CD4-positive, alpha-beta T cell (primary cell): ENCODE measurements around the gene PHF3. TPM values are rescaled to one million over a fixed set of nuclear protein-coding genes. Genes with fewer than 3 reads are reported as not detected.

Experiments used
- ATAC-seq: fragments of 200-7000 bp; cut with Tn5 transposase; one replicate; pipeline ENCODE4 v1.10.0; 2022; ENCODE audit warnings: mild to moderate bottlenecking; ENCODE audit not compliant: poor library complexity
- CTCF ChIA-PET: fragments of 350-600 bp; sonication (Branson Sonifier 250); formaldehyde crosslinking; loops from one replicate; lab custom pipeline; 2021; ENCODE audit warnings: antibody characterized with exemption, inconsistent platforms; lab: Charles Lee
- POLR2A ChIA-PET: fragments of 350-600 bp; sonication (Branson Sonifier 250); formaldehyde crosslinking; loops from one replicate; lab custom pipeline; 2021; ENCODE audit warnings: antibody characterized with exemption, inconsistent platforms; lab: Charles Lee
- DNase-seq, 14 experiments: peaks; one replicate each; pipeline ENCODE4 v3.0.0-alpha.2; 2013 to 2020; ENCODE audit warnings: mixed read lengths in 2 of 14
- H3K27ac ChIP-seq, 2 donors: one replicate each; pipeline versions ENCODE4 v1.5.1 to v1.7.0; 2013; ENCODE audit warnings: low read length in 2 of 2, low read depth in 1 of 2, mild to moderate bottlenecking in 1 of 2
- H3K27me3 ChIP-seq, 2 experiments: 1 replicate in 1 of 2; 2 replicates in 1 of 2; pipeline versions ENCODE4 v1.6.1 to v1.7.0; 2013; ENCODE audit warnings: low read length in 2 of 2, control low read depth in 1 of 2, mild to moderate bottlenecking in 1 of 2, moderate library complexity in 1 of 2; ENCODE audit not compliant: insufficient read depth in 2 of 2, control insufficient read depth in 1 of 2
- H3K36me3 ChIP-seq: one replicate; pipeline ENCODE4 v1.6.1; 2013; ENCODE audit warnings: low read length, control low read depth; ENCODE audit not compliant: insufficient read depth
- H3K4me1 ChIP-seq: one replicate; pipeline ENCODE4 v1.6.1; 2013; ENCODE audit warnings: low read length, control low read depth; ENCODE audit not compliant: insufficient read depth
- H3K4me3 ChIP-seq: one replicate; pipeline ENCODE4 v1.5.1; 2013; ENCODE audit warnings: mild to moderate bottlenecking, low read length, moderate library complexity
- H3K9me3 ChIP-seq, 2 experiments: 1 replicate in 1 of 2; 2 replicates in 1 of 2; pipeline versions ENCODE4 v1.6.1 to v1.7.0; 2013; ENCODE audit warnings: low read length in 2 of 2, mild to moderate bottlenecking in 2 of 2, control low read depth in 1 of 2, moderate library complexity in 1 of 2; ENCODE audit not compliant: control insufficient read depth in 1 of 2, insufficient read depth in 1 of 2
- H3K27ac Mint-ChIP-seq: one replicate; pipeline ENCODE4 v1.8.0; 2020; ENCODE audit warnings: mixed read lengths
- H3K27me3 Mint-ChIP-seq: one replicate; pipeline ENCODE4 v1.8.0; 2021; ENCODE audit warnings: mixed read lengths
- H3K36me3 Mint-ChIP-seq: one replicate; pipeline ENCODE4 v1.8.0; 2021; ENCODE audit warnings: low read depth, mixed read lengths
- H3K4me1 Mint-ChIP-seq: one replicate; pipeline ENCODE4 v1.8.0; 2021; ENCODE audit warnings: low read depth, mixed read lengths
- H3K4me3 Mint-ChIP-seq: one replicate; pipeline ENCODE4 v1.8.0; 2020; ENCODE audit warnings: mild to moderate bottlenecking, mixed read lengths
- H3K9me3 Mint-ChIP-seq: one replicate; pipeline ENCODE4 v1.8.0; 2020; ENCODE audit warnings: mixed read lengths
- intact Hi-C, 2 experiments: fragments of 100-400 bp; cut with DNase I in 1 of 2; cut with micrococcal nuclease in 1 of 2; formaldehyde crosslinking; loops; one replicate each; pipeline versions ENCODE4 v1.15.1 to v1.9.0; 2023 to 2025; cut with DNase I, micrococcal nuclease
- total RNA-seq, 174 experiments: library from RNA in 2 of 174; stranded (reverse) in 2 of 174; gene quantifications; one replicate each; pipeline ENCODE4 v1.2.3 and lab custom pipeline; 2021 to 2026
- TF ChIP-seq, protein P1 (sequence below): fragments of 200-600 bp; IDR thresholded peaks from one replicate; pipeline ENCODE4 v1.8.0; 2022; ENCODE audit warnings: antibody characterized with exemption, mild to moderate bottlenecking

Gene PHF3
- total RNA-seq, 2 experiments from 2014 or later, result 125 to 136 TPM

DNA sequence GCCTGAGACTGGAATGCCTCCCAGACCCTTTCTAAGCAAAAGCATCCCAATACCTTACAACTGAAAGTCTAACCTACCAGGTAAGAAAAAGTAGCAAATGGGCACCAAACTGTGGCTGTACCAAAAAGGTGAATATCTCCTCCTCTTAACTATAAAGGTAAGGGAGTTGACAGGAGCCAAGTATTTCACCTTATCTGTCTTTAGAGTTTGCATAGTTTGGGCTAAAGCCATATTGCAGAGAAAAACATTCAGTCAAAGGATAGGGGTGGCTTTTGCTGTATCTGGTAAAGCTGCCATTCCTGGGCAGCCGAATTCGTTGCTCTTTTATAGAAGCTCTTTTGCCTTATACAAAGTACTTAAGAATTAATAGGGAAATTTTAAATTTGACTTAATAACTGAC, 38.1 kb downstream of the PHF3 start:
- ChIA-PET CTCF (no interaction called here), POLR2A (no interaction called here)
- TF ChIP-seq, protein P1, sequence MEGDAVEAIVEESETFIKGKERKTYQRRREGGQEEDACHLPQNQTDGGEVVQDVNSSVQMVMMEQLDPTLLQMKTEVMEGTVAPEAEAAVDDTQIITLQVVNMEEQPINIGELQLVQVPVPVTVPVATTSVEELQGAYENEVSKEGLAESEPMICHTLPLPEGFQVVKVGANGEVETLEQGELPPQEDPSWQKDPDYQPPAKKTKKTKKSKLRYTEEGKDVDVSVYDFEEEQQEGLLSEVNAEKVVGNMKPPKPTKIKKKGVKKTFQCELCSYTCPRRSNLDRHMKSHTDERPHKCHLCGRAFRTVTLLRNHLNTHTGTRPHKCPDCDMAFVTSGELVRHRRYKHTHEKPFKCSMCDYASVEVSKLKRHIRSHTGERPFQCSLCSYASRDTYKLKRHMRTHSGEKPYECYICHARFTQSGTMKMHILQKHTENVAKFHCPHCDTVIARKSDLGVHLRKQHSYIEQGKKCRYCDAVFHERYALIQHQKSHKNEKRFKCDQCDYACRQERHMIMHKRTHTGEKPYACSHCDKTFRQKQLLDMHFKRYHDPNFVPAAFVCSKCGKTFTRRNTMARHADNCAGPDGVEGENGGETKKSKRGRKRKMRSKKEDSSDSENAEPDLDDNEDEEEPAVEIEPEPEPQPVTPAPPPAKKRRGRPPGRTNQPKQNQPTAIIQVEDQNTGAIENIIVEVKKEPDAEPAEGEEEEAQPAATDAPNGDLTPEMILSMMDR, result no peak
- Histone ChIP-seq H3K4me3 (no peak overlapping the region), H3K36me3 (peaks cover 7% of the 10 kb centered on the region), H3K27ac (no peak overlapping the region), H3K9me3 (no peaks in the 10 kb centered on the region), H3K27me3 (no peaks in the 10 kb centered on the region), H3K4me1 (no peaks in the 10 kb centered on the region)
- intact Hi-C loops, result loop anchor here in 1 of 2 experiments (2.0 kb wide), 1 partner anchor 13 kb away; no protein-coding TSS in a partner anchor
- no peak overlapping the region for H3K4me3 Mint-ChIP-seq
- no peaks in the 10 kb centered on the region for H3K9me3 Mint-ChIP-seq
- DNase-seq (no peak), ATAC-seq (no peak)
- H3K27ac Mint-ChIP-seq, result no peak overlapping the region
- peaks cover 47% of the 10 kb centered on the region for H3K36me3 Mint-ChIP-seq
- H3K27me3 Mint-ChIP-seq, result no peaks in the 10 kb centered on the region
- peaks cover 41% of the 10 kb centered on the region for H3K4me1 Mint-ChIP-seq

DNA sequence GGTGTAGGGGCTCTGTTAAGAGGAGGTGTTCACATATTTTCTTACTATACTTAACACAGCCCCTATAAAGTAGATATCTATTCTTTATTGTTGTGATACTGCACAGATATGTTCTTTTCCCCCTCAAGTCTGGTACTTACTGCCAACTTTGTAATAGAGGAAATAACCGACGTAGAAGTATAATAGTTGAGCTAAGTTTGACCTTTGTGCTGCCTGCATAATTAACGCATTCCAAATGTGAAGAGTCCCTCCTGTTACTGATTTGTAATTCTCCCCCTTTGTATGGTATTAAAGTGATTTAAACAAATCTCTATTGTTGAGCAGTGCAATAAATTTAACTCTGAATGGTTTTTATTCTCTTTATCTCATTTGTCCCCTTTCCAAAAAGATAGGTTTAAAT, 39.0 kb downstream of the PHF3 start:
- H3K36me3 Mint-ChIP-seq, result peaks cover 50% of the 10 kb centered on the region
- H3K27ac Mint-ChIP-seq, result no peak overlapping the region
- H3K4me1 ChIP-seq, result no peaks in the 10 kb centered on the region
- POLR2A ChIA-PET, result no interaction called here
- H3K4me1 Mint-ChIP-seq, result peaks cover 41% of the 10 kb centered on the region
- intact Hi-C loops, result loop anchor here (2.0 to 5.0 kb wide), 2 partner anchors 14 to 32 kb away; no protein-coding TSS in a partner anchor
- H3K9me3 Mint-ChIP-seq, result no peaks in the 10 kb centered on the region
- ATAC-seq, result no peak
- DNase-seq, result no peak
- TF ChIP-seq, protein P1, result no peak
- no peaks in the 10 kb centered on the region for H3K27me3 ChIP-seq
- H3K9me3 ChIP-seq, result no peaks in the 10 kb centered on the region
- no peak overlapping the region for H3K27ac ChIP-seq
- H3K36me3 ChIP-seq, result peaks cover 6% of the 10 kb centered on the region
- H3K27me3 Mint-ChIP-seq, result no peaks in the 10 kb centered on the region
- CTCF ChIA-PET, result no interaction called here
- H3K4me3 Mint-ChIP-seq, result no peak overlapping the region
- no peak overlapping the region for H3K4me3 ChIP-seq

DNA sequence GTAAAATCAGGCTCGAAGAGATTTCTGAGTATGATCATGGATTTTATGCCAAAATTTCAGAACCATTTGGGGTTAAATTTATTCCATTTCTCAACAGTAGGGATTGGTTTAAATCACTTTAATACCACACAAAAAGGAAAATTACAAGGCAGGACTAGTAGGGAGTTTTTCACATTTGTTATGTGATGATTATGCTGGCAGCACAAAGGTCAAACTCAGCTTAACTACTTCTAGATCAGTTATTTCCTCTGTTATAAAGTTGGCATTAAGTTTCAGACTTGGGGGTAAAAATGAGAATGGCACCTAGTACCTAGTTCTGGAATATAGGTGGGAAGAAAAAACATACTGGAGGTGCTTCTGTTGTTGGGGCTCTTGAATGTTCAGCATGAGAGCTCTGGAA, 39.5 kb downstream of the PHF3 start:
- H3K27ac ChIP-seq, result no peak overlapping the region

More for the DNA sequence above, 39.5 kb downstream of the PHF3 start:
- no peaks in the 10 kb centered on the region for H3K27me3 Mint-ChIP-seq
- no peaks in the 10 kb centered on the region for H3K27me3 ChIP-seq
- H3K9me3 Mint-ChIP-seq, result no peaks in the 10 kb centered on the region
- intact Hi-C loops, result loop anchor here (2.0 to 5.0 kb wide), 2 partner anchors 14 to 33 kb away; no protein-coding TSS in a partner anchor
- CTCF ChIA-PET, result no interaction called here
- H3K36me3 Mint-ChIP-seq, result peaks cover 50% of the 10 kb centered on the region
- no peak overlapping the region for H3K4me3 ChIP-seq
- POLR2A ChIA-PET, result no interaction called here
- peaks cover 41% of the 10 kb centered on the region for H3K4me1 Mint-ChIP-seq
- ATAC-seq, result no peak
- H3K4me1 ChIP-seq, result no peaks in the 10 kb centered on the region
- TF ChIP-seq, protein P1, result no peak
- DNase-seq, result no peak
- no peak overlapping the region for H3K27ac Mint-ChIP-seq
- no peaks in the 10 kb centered on the region for H3K9me3 ChIP-seq
- H3K4me3 Mint-ChIP-seq, result no peak overlapping the region
- H3K36me3 ChIP-seq, result peaks cover 10% of the 10 kb centered on the region
